ENCODE data around the gene SLC36A4. TPM values are rescaled to one million over a fixed set of nuclear protein-coding genes. Genes with fewer than 3 reads are reported as not detected.

Gene SLC36A4
- total and polyA plus RNA-seq, 2 donors (not counting 1 experiment from before 2014, with no cell fraction given) = 7.3 to 22.7 TPM

DNA sequence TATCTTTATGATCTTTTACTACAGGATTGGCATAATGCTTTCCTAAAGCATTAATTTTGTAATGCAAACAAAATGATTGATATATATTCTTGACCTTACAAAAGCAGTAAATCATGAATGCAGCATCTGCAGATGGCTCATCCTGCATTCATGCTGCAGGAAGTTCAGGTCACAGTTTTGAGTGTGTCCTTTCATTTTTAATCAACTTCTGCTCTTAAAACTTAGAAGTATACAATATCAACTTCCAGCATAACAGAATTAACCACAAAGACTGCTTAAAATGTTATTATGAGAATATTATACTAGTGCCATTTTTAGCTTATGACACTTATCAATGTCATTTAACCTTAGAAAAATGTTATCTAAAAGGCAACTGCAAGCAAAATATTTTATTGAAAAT lies 54.0 kb downstream of the SLC36A4 start:
- Histone ChIP-seq H3K9ac (ENCODE audit: insufficient read depth, low read length) (no peak overlapping the region), H3K9me3 (ENCODE audit: control insufficient read depth, insufficient read depth, low read depth, low read length) (no peaks in the 10 kb centered on the region), H2AFZ (ENCODE audit: low read length) (no peak overlapping the region), H3K79me2 (ENCODE audit: control insufficient read depth, insufficient read depth, low read length) (no peaks in the 10 kb centered on the region), H3K27ac (ENCODE audit: insufficient read depth, low read length) (no peak overlapping the region), H3K4me3 (replicated peaks in 1 of 4; ENCODE audit: control extremely low read depth in 1 of 4, insufficient read depth in 1 of 4, low read depth in 3 of 4, low read length in 4 of 4) (no peak overlapping the region), H3K36me3 (ENCODE audit: control insufficient read depth, insufficient read depth, low read length) (no peaks in the 10 kb centered on the region), H3K4me2 (ENCODE audit: extremely low read depth, insufficient read depth, low read length) (peak overlapping the region; percentile 18), H4K20me1 (ENCODE audit: control insufficient read depth, extremely low read depth, insufficient read depth, low read length) (no peaks in the 10 kb centered on the region), H3K4me1 (ENCODE audit: control insufficient read depth, extremely low read depth, insufficient read depth, low read length) (peaks cover 4% of the 10 kb centered on the region), H3K27me3 (ENCODE audit: control insufficient read depth, insufficient read depth, low read length) (no peaks in the 10 kb centered on the region)
- DNase-seq (ENCODE audit: low read depth in 2 of 2) = peak in 1 of 2 donors; percentile 6
- TF ChIP-seq, protein P1, sequence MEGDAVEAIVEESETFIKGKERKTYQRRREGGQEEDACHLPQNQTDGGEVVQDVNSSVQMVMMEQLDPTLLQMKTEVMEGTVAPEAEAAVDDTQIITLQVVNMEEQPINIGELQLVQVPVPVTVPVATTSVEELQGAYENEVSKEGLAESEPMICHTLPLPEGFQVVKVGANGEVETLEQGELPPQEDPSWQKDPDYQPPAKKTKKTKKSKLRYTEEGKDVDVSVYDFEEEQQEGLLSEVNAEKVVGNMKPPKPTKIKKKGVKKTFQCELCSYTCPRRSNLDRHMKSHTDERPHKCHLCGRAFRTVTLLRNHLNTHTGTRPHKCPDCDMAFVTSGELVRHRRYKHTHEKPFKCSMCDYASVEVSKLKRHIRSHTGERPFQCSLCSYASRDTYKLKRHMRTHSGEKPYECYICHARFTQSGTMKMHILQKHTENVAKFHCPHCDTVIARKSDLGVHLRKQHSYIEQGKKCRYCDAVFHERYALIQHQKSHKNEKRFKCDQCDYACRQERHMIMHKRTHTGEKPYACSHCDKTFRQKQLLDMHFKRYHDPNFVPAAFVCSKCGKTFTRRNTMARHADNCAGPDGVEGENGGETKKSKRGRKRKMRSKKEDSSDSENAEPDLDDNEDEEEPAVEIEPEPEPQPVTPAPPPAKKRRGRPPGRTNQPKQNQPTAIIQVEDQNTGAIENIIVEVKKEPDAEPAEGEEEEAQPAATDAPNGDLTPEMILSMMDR (conservative IDR thresholded peaks at IDR 0.05 in 1 of 2, IDR thresholded peaks at IDR 0.05 in 1 of 2; ENCODE audit: low read depth in 1 of 2, low read length in 2 of 2) = no peak
- TF ChIP-seq EZH2 (IDR thresholded peaks at IDR 0.05; ENCODE audit: low read length, missing control alignments) = no peak

DNA sequence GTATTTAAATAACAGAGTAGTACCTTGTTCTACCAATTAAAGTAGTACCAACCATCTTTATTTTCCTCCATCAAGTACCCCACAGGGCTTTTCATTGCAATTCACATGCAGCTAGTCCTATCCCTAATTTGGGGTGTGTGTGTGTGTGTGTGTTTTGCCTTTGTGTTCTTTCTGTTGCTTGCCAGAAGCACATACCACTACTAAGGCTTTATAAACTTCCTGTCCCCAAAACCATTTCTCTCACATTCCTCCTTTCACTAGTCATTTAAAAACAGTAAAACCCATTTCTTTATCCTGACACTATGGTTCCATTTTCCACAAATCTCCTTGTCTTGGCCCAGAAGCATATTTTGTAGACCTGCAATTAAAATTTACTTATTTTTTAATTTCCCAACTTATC lies 54.6 kb downstream of the SLC36A4 start:
- H3K9me3 ChIP-seq (ENCODE audit: control insufficient read depth, insufficient read depth, low read depth, low read length) = no peaks in the 10 kb centered on the region
- peak; percentile 66 to 74 for DNase-seq (ENCODE audit: low read depth in 2 of 2)
- no peak overlapping the region for H3K27ac ChIP-seq (ENCODE audit: insufficient read depth, low read length)
- no peaks in the 10 kb centered on the region for H4K20me1 ChIP-seq (ENCODE audit: control insufficient read depth, extremely low read depth, insufficient read depth, low read length)
- no peak overlapping the region for H3K4me2 ChIP-seq (ENCODE audit: extremely low read depth, insufficient read depth, low read length)
- H3K9ac ChIP-seq (ENCODE audit: insufficient read depth, low read length) = no peak overlapping the region
- no peak for TF ChIP-seq EZH2 (IDR thresholded peaks at IDR 0.05; ENCODE audit: low read length, missing control alignments)
- TF ChIP-seq, protein P1 (conservative IDR thresholded peaks at IDR 0.05 in 1 of 2, IDR thresholded peaks at IDR 0.05 in 1 of 2; ENCODE audit: low read depth in 1 of 2, low read length in 2 of 2) = no peak
- no peaks in the 10 kb centered on the region for H3K79me2 ChIP-seq (ENCODE audit: control insufficient read depth, insufficient read depth, low read length)
- no peak overlapping the region for H2AFZ ChIP-seq (ENCODE audit: low read length)
- H3K27me3 ChIP-seq (ENCODE audit: control insufficient read depth, insufficient read depth, low read length) = no peaks in the 10 kb centered on the region
- H3K4me3 ChIP-seq (replicated peaks in 1 of 4; ENCODE audit: control extremely low read depth in 1 of 4, insufficient read depth in 1 of 4, low read depth in 3 of 4, low read length in 4 of 4) = no peak overlapping the region
- H3K36me3 ChIP-seq (ENCODE audit: control insufficient read depth, insufficient read depth, low read length) = no peaks in the 10 kb centered on the region
- H3K4me1 ChIP-seq (ENCODE audit: control insufficient read depth, extremely low read depth, insufficient read depth, low read length) = peaks cover 4% of the 10 kb centered on the region

GRCh38 chr11:93133488-93134109 lies 64.2 kb downstream of the SLC36A4 start:
- no peaks in the 10 kb centered on the region for H3K27me3 ChIP-seq (ENCODE audit: control insufficient read depth, insufficient read depth, low read length)
- no peaks in the 10 kb centered on the region for H3K36me3 ChIP-seq (ENCODE audit: control insufficient read depth, insufficient read depth, low read length)
- peak overlapping the region; percentile 69 for H3K4me2 ChIP-seq (ENCODE audit: extremely low read depth, insufficient read depth, low read length)
- peak; percentile 71 to 75 for DNase-seq (ENCODE audit: low read depth in 2 of 2)
- TF ChIP-seq EZH2 (IDR thresholded peaks at IDR 0.05; ENCODE audit: low read length, missing control alignments) = no peak
- TF ChIP-seq, protein P1 (conservative IDR thresholded peaks at IDR 0.05 in 1 of 2, IDR thresholded peaks at IDR 0.05 in 1 of 2; ENCODE audit: low read depth in 1 of 2, low read length in 2 of 2) = peak in 1 of 2 donors; percentile 1
- no peaks in the 10 kb centered on the region for H3K9me3 ChIP-seq (ENCODE audit: control insufficient read depth, insufficient read depth, low read depth, low read length)
- H3K4me3 ChIP-seq (replicated peaks in 1 of 4; ENCODE audit: control extremely low read depth in 1 of 4, insufficient read depth in 1 of 4, low read depth in 3 of 4, low read length in 4 of 4) = no peak overlapping the region
- no peak overlapping the region for H3K27ac ChIP-seq (ENCODE audit: insufficient read depth, low read length)
- H4K20me1 ChIP-seq (ENCODE audit: control insufficient read depth, extremely low read depth, insufficient read depth, low read length) = no peaks in the 10 kb centered on the region
- no peak overlapping the region for H2AFZ ChIP-seq (ENCODE audit: low read length)
- peaks cover 2% of the 10 kb centered on the region for H3K4me1 ChIP-seq (ENCODE audit: control insufficient read depth, extremely low read depth, insufficient read depth, low read length)
- no peaks in the 10 kb centered on the region for H3K79me2 ChIP-seq (ENCODE audit: control insufficient read depth, insufficient read depth, low read length)
- H3K9ac ChIP-seq (ENCODE audit: insufficient read depth, low read length) = no peak overlapping the region

All from fibroblast of lung (primary cell).